Spleen (tissue), 11 donors: ENCODE data around the gene PSMF1. TPM values are rescaled to one million over a fixed set of nuclear protein-coding genes. Genes with fewer than 3 reads are reported as not detected.

Source experiments
- DNase-seq: peaks from one replicate; pipeline ENCODE4 v3.0.0-alpha.2; 2020
- H3K27ac ChIP-seq, 8 donors: fragments of 200-600 bp; sonication (generic) in 7 of 8; 1 replicate in 4 of 8; 2 replicates in 4 of 8; pipeline versions ENCODE4 v1.5.0 to v1.8.0; 2016 to 2021; ENCODE audit warnings: inconsistent platforms in 4 of 8, mild to moderate bottlenecking in 4 of 8, moderate library complexity in 1 of 8
- H3K27me3 ChIP-seq, 7 donors: fragments of 200-600 bp; sonication (generic) in 6 of 7; replicated peaks in 1 of 7; 1 replicate in 4 of 7; 2 replicates in 3 of 7; pipeline versions ENCODE4 v1.5.0 to v1.8.0; 2016 to 2021; ENCODE audit warnings: inconsistent platforms in 3 of 7, mild to moderate bottlenecking in 1 of 7
- H3K36me3 ChIP-seq, 6 donors: fragments of 200-600 bp; sonication (generic) in 5 of 6; 1 replicate in 4 of 6; 2 replicates in 2 of 6; pipeline versions ENCODE4 v1.5.0 to v1.8.0; 2016 to 2021; ENCODE audit warnings: inconsistent platforms in 2 of 6
- H3K4me1 ChIP-seq, 6 donors: fragments of 200-600 bp; sonication (generic) in 5 of 6; 1 replicate in 3 of 6; 2 replicates in 3 of 6; pipeline versions ENCODE4 v1.5.0 to v1.8.0; 2016 to 2021; ENCODE audit warnings: inconsistent platforms in 3 of 6
- H3K4me3 ChIP-seq, 8 donors: fragments of 200-600 bp; sonication (generic) in 7 of 8; 1 replicate in 4 of 8; 2 replicates in 4 of 8; pipeline versions ENCODE4 v1.5.0 to v1.8.0; 2016 to 2021; ENCODE audit warnings: inconsistent platforms in 4 of 8, mild to moderate bottlenecking in 4 of 8, moderate library complexity in 2 of 8
- H3K9me3 ChIP-seq, 8 donors: fragments of 200-600 bp; sonication (generic) in 7 of 8; 1 replicate in 4 of 8; 2 replicates in 4 of 8; pipeline versions ENCODE4 v1.5.0 to v1.8.0; 2016 to 2021; ENCODE audit warnings: inconsistent platforms in 4 of 8
- POLR2A ChIP-seq, 3 donors: fragments of 450-650 bp; IDR thresholded peaks; one replicate each; pipeline ENCODE4 v1.5.1; 2017; ENCODE audit warnings: antibody characterized with exemption in 3 of 3, mild to moderate bottlenecking in 1 of 3
- POLR2AphosphoS5 ChIP-seq, 3 donors: sonication (generic); formaldehyde crosslinking; IDR thresholded peaks; one replicate each; pipeline ENCODE4 v1.5.1; 2017; ENCODE audit warnings: antibody characterized with exemption in 3 of 3
- WGBS, 5 donors: extraction: QIAGEN DNeasy Blood & Tissue Kit in 3 of 5; methylation state at CpG; one replicate each; pipeline versions ENCODE4 v1.1.5 to v1.1.7; 2013 to 2018; 5-methylcytosine and 5-hydroxymethylcytosine counted together
- intact Hi-C: fragments of 100-400 bp; cut with DNase I; formaldehyde crosslinking; loops from one replicate; pipeline ENCODE4 v1.15.0; 2023; ENCODE audit warnings: low total_unique reads
- polyA plus RNA-seq, 3 donors: library from polyadenylated mRNA; stranded (reverse); fragments of 200-250 nt; gene quantifications; one replicate each; pipeline ENCODE4 v1.2.1, GENCODE V29; 2013
- total RNA-seq, 7 donors: library from RNA; depleted of rRNA in 3 of 7; stranded (reverse); fragments of >200 nt in 3 of 7; fragmentation: NEBNext Ultra II Directional in 4 of 7; extraction: Animal tissue kit (Norgen Biotek cat#: 25700) in 4 of 7; gene quantifications; one replicate each; pipeline versions ENCODE4 v1.1.0 to v1.2.1, GENCODE V29; 2016 to 2021
- TF ChIP-seq, protein P1 (sequence below), 11 experiments: fragments of 200-600 bp in 7 of 11; fragments of 450-650 bp in 4 of 11; sonication (generic) in 4 of 11; IDR thresholded peaks in 8 of 11; conservative IDR thresholded peaks in 3 of 11; 1 replicate in 7 of 11; 2 replicates in 4 of 11; pipeline versions ENCODE4 v1.4.0 to v1.8.0; 2016 to 2021; ENCODE audit warnings: antibody characterized with exemption in 11 of 11, inconsistent platforms in 4 of 11, mild to moderate bottlenecking in 1 of 11
- donor health status: healthy with polysubstance abuse.
- donor health status: DM: no; HTN: no; CAD: no; lungs with moderate emphysema.
- donor health status: DM: no; HTN: no; CAD: no.
- donor health status: Bipolar disorder and iron deficiency.
- donor health status: healthy.
- donor health status: DM: no; HTN: no; CAD: no.
- donor health status: DM: yes; HTN: yes; CAD: no.

Gene PSMF1
- total and polyA plus RNA-seq, 10 donors, result 25.7 to 169 (median 112) TPM

GRCh38 chr20:1103751-1104150 is 14.7 kb upstream of the PSMF1 start:
- H3K9me3 ChIP-seq, result peaks cover 0 to 40% (median 23%) of the 10 kb centered on the region in 8 donors
- TF ChIP-seq POLR2AphosphoS5 (IDR thresholded peaks at IDR 0.05) (no peak), POLR2A (IDR thresholded peaks at IDR 0.05) (no peak)
- TF ChIP-seq, protein P1, sequence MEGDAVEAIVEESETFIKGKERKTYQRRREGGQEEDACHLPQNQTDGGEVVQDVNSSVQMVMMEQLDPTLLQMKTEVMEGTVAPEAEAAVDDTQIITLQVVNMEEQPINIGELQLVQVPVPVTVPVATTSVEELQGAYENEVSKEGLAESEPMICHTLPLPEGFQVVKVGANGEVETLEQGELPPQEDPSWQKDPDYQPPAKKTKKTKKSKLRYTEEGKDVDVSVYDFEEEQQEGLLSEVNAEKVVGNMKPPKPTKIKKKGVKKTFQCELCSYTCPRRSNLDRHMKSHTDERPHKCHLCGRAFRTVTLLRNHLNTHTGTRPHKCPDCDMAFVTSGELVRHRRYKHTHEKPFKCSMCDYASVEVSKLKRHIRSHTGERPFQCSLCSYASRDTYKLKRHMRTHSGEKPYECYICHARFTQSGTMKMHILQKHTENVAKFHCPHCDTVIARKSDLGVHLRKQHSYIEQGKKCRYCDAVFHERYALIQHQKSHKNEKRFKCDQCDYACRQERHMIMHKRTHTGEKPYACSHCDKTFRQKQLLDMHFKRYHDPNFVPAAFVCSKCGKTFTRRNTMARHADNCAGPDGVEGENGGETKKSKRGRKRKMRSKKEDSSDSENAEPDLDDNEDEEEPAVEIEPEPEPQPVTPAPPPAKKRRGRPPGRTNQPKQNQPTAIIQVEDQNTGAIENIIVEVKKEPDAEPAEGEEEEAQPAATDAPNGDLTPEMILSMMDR (IDR thresholded peaks at IDR 0.05 in 8 of 11, conservative IDR thresholded peaks at IDR 0.05 in 3 of 11), result no peak
- DNase-seq, result no peak
- H3K27me3 ChIP-seq, result no peaks in the 10 kb centered on the region
- H3K4me1 ChIP-seq, result peaks cover 0 to 6% (median 0%) of the 10 kb centered on the region in 6 donors
- H3K36me3 ChIP-seq, result no peaks in the 10 kb centered on the region
- intact Hi-C loops, result no loop called here
- 69 to 85% (median 78%) methylated on average over 3 of the region's 3 CpGs for WGBS, 5 donors
- H3K4me3 ChIP-seq, result no peak overlapping the region
- no peak overlapping the region for H3K27ac ChIP-seq

GRCh38 chr20:1105599-1106194 is 12.7 kb upstream of the PSMF1 start:
- Histone ChIP-seq H3K36me3 (no peaks in the 10 kb centered on the region), H3K4me1 (peaks cover 0 to 6% (median 0%) of the 10 kb centered on the region in 6 donors), H3K4me3 (no peak overlapping the region), H3K27me3 (no peaks in the 10 kb centered on the region), H3K27ac (no peak overlapping the region), H3K9me3 (peaks cover 0 to 28% (median 23%) of the 10 kb centered on the region in 8 donors)
- TF ChIP-seq POLR2A (IDR thresholded peaks at IDR 0.05) (no peak), POLR2AphosphoS5 (IDR thresholded peaks at IDR 0.05) (no peak)
- TF ChIP-seq, protein P1 (IDR thresholded peaks at IDR 0.05 in 8 of 11, conservative IDR thresholded peaks at IDR 0.05 in 3 of 11), result no peak
- intact Hi-C loops, result loop anchor here (5.0 kb wide), 1 partner anchor 288 kb away; no protein-coding TSS in a partner anchor
- 84 to 91% (median 88%) methylated on average over 5 to 6 of the region's 6 CpGs for WGBS, 5 donors
- DNase-seq, result no peak

- H3K4me3 ChIP-seq, result no peak overlapping the region
- WGBS, 5 donors, result 82 to 93% (median 88%) methylated on average over 3 of the region's 3 CpGs
- H3K36me3 ChIP-seq, result no peaks in the 10 kb centered on the region
- peaks cover 0 to 6% (median 0%) of the 10 kb centered on the region in 6 donors for H3K4me1 ChIP-seq
- no peak overlapping the region for H3K27ac ChIP-seq
- DNase-seq, result no peak
- no peaks in the 10 kb centered on the region for H3K27me3 ChIP-seq
- peaks cover 0 to 17% (median 12%) of the 10 kb centered on the region in 8 donors for H3K9me3 ChIP-seq
- intact Hi-C loops, result loop anchor here (5.0 kb wide), 1 partner anchor 290 kb away; no protein-coding TSS in a partner anchor
- TF ChIP-seq POLR2A (IDR thresholded peaks at IDR 0.05), result no peak
- TF ChIP-seq, protein P1 (IDR thresholded peaks at IDR 0.05 in 8 of 11, conservative IDR thresholded peaks at IDR 0.05 in 3 of 11), result no peak
- TF ChIP-seq POLR2AphosphoS5 (IDR thresholded peaks at IDR 0.05), result no peak
Observed at GRCh38 chr20:1107176-1107575, 11.2 kb upstream of the PSMF1 start.

DNA sequence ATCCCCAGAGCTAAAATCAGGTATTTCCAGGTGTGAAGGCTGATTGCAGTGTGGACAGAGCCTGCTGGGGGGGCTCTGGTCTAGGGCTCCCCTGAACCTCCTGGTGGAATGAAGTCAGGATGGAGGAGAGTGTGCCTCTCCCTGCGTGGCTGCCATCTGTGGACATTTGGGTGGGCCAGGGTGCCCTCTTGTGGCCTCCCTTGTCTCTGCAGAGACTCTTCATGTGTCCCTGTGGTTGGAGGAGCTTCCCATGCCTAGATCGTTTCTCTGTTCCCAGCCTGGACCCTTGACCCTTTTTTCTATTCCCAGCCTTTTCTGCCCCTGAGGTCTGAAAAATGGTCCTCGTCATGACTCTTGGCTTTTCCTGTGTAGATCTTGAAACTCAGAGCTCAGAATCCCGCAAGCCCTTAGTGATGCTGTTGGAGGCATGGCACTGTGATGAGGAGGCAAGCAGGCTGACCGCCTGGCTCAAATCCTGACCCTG is 9.9 kb upstream of the PSMF1 start:
- TF ChIP-seq, protein P1 (IDR thresholded peaks at IDR 0.05 in 8 of 11, conservative IDR thresholded peaks at IDR 0.05 in 3 of 11), result peak in 10 of 11 experiments; percentile 41 to 84 (median 68)
- TF ChIP-seq POLR2A (IDR thresholded peaks at IDR 0.05) (no peak), POLR2AphosphoS5 (IDR thresholded peaks at IDR 0.05) (no peak)
- no peak overlapping the region for H3K27ac ChIP-seq
- intact Hi-C loops, result loop anchor here (5.0 kb wide), 1 partner anchor 291 kb away; no protein-coding TSS in a partner anchor
- H3K4me3 ChIP-seq, result no peak overlapping the region
- H3K27me3 ChIP-seq, result no peaks in the 10 kb centered on the region
- H3K9me3 ChIP-seq, result peaks cover 0 to 4% (median under 1%) of the 10 kb centered on the region in 8 donors
- peaks cover 0 to 6% (median 0%) of the 10 kb centered on the region in 6 donors for H3K4me1 ChIP-seq
- WGBS, 5 donors, result 32 to 40% (median 35%) methylated on average over 5 of the region's 5 CpGs
- peak; percentile 81 for DNase-seq
- no peaks in the 10 kb centered on the region for H3K36me3 ChIP-seq
